ENCODE results near the gene RPL5. TPM values are rescaled to one million over a fixed set of nuclear protein-coding genes. Genes with fewer than 3 reads are reported as not detected.

Gene RPL5
- total RNA-seq, 2 donors from 2014 or later = 1,039 to 1,980 TPM

DNA sequence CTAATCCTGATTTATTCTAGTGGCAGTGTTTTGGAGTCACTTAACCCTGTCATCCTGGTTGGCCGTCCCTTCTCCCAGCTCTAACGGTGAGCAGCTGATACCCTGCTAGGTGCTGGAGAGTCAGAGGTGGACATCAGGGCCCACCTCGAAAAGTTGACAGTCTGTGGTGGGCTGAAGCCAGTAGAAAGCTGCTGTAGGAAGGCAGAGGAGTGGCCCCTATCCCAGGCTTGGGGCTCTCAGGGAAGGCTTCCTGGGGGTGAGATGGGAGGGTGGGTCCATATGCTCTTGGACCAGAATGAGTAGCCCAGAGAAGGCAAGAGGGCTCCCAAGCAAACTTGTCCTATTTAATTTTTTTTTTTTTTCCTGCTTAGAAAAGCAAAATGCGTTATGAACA lies 475 bp upstream of the RPL5 start:
- Histone ChIP-seq H3K36me3 (no peaks in the 10 kb centered on the region), H3K4me3 (peak overlapping the region in 1 of 2 donors; percentile 94), H3K9me3 (no peaks in the 10 kb centered on the region), H3K27ac (no peak overlapping the region), H3K4me1 (replicated peaks) (peaks cover 16% of the 10 kb centered on the region), H3K27me3 (replicated peaks; ENCODE audit: insufficient read depth) (no peaks in the 10 kb centered on the region)
- intact Hi-C loops (cut with DNase I) = loop anchor here (5.0 kb wide), 1 partner anchor 49 kb away; no protein-coding TSS in a partner anchor
- 48% methylated on average over 4 of the region's 4 CpGs for whole genome bisulfite sequencing
- TF ChIP-seq POLR2A (IDR thresholded peaks at IDR 0.05) = no peak
- no peak for TF ChIP-seq POLR2AphosphoS5 (IDR thresholded peaks at IDR 0.05)
- TF ChIP-seq, protein P1, sequence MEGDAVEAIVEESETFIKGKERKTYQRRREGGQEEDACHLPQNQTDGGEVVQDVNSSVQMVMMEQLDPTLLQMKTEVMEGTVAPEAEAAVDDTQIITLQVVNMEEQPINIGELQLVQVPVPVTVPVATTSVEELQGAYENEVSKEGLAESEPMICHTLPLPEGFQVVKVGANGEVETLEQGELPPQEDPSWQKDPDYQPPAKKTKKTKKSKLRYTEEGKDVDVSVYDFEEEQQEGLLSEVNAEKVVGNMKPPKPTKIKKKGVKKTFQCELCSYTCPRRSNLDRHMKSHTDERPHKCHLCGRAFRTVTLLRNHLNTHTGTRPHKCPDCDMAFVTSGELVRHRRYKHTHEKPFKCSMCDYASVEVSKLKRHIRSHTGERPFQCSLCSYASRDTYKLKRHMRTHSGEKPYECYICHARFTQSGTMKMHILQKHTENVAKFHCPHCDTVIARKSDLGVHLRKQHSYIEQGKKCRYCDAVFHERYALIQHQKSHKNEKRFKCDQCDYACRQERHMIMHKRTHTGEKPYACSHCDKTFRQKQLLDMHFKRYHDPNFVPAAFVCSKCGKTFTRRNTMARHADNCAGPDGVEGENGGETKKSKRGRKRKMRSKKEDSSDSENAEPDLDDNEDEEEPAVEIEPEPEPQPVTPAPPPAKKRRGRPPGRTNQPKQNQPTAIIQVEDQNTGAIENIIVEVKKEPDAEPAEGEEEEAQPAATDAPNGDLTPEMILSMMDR (IDR thresholded peaks at IDR 0.05) = no peak
- no peak for DNase-seq (ENCODE audit: low spot score)

DNA sequence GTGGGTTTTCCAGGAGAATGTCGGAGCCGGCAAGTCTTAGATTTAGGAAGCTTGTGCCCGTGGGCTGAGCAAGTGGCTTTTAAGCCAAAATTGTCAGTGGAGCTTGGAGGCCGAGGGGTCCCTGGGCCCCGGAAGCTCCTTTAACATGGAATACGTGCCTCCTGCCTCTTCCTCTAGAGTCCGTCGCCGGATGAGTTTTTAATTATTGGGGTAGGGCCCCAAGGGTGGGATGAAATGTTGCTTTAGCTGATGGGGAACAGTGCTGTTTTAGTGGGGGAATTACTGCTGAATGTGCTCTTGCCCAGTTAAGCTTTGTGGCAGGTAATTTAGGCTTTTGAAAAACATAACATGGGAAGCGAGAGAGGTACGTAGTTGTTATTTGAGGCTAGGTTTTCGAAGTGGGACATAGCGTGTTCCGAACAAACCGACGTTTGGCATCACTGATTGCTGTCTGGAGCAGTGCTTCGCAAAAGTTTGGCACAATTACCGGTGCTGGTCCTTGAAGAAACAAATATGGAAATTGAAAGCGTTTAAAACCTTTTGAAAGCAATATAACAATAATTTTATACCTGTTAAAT lies 786 bp downstream of the RPL5 start:
- H3K27me3 ChIP-seq (replicated peaks; ENCODE audit: insufficient read depth) = no peaks in the 10 kb centered on the region
- H3K27ac ChIP-seq = peak overlapping the region; percentile 92 to 93
- H3K9me3 ChIP-seq = no peaks in the 10 kb centered on the region
- no peak for DNase-seq (ENCODE audit: low spot score)
- no peak for TF ChIP-seq POLR2A (IDR thresholded peaks at IDR 0.05)
- TF ChIP-seq POLR2AphosphoS5 (IDR thresholded peaks at IDR 0.05) = no peak
- TF ChIP-seq, protein P1 (IDR thresholded peaks at IDR 0.05) = no peak
- H3K4me3 ChIP-seq = peak overlapping the region; percentile 91 to 94
- H3K36me3 ChIP-seq = no peaks in the 10 kb centered on the region
- WGBS = 0% methylated on average over 19 of the region's 19 CpGs
- H3K4me1 ChIP-seq (replicated peaks) = peaks cover 16% of the 10 kb centered on the region
- intact Hi-C loops (cut with DNase I) = loop anchor here (5.0 kb wide), 1 partner anchor 50 kb away; no protein-coding TSS in a partner anchor

DNA sequence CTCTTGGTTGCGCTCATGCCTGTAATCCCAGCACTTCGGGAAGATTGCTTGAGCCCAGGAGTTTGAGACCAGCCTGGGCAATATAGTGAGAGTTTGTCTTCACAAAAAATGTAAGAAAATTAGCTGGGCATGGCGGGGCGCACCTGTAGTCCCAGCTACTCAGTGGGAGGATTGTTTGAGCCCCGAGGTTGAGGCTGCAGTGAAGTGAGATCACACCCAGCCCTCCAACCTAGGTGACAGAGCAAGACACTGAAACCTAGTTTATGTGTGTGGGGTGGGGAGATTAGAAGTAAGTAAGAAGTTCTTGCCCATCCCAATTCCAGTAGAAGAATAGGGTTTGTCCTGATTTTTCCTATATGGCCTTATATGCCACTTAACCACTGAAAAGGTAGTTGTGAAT lies 2.0 kb downstream of the RPL5 start:
- H3K36me3 ChIP-seq = peaks cover 0 to 3% of the 10 kb centered on the region in 2 donors
- no peak for TF ChIP-seq POLR2A (IDR thresholded peaks at IDR 0.05)
- no peak for TF ChIP-seq POLR2AphosphoS5 (IDR thresholded peaks at IDR 0.05)
- TF ChIP-seq, protein P1 (IDR thresholded peaks at IDR 0.05) = no peak
- no peak for DNase-seq (ENCODE audit: low spot score)
- intact Hi-C loops (cut with DNase I) = loop anchor here (5.0 kb wide), 1 partner anchor 52 kb away; no protein-coding TSS in a partner anchor
- H3K4me3 ChIP-seq = peak overlapping the region in 1 of 2 donors; percentile 91
- H3K4me1 ChIP-seq (replicated peaks) = peaks cover 16% of the 10 kb centered on the region
- WGBS = 73% methylated on average over 5 of the region's 5 CpGs
- H3K27me3 ChIP-seq (replicated peaks; ENCODE audit: insufficient read depth) = no peaks in the 10 kb centered on the region
- H3K9me3 ChIP-seq = no peaks in the 10 kb centered on the region
- peak overlapping the region in 1 of 2 donors; percentile 92 for H3K27ac ChIP-seq

DNA sequence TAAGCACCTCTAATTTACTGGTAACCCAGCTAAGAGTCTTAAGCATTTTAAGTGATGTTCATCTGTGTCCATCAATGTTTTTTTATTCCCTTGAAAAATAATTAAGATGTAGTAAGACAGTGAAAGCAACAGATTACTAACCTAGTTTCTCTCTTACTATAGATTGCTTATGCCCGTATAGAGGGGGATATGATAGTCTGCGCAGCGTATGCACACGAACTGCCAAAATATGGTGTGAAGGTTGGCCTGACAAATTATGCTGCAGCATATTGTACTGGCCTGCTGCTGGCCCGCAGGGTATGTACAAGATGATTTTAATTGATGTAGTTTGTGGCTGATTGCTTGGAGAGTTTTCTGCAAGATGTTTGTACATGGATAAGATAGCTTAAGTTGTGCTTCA lies 2.8 kb downstream of the RPL5 start:
- WGBS = 66% methylated on average over 5 of the region's 5 CpGs
- intact Hi-C loops (cut with DNase I) = loop anchor here (5.0 kb wide), 1 partner anchor 52 kb away; no protein-coding TSS in a partner anchor
- H3K27me3 ChIP-seq (replicated peaks; ENCODE audit: insufficient read depth) = no peaks in the 10 kb centered on the region
- no peak for DNase-seq (ENCODE audit: low spot score)
- no peak overlapping the region for H3K27ac ChIP-seq
- H3K4me1 ChIP-seq (replicated peaks) = peaks cover 16% of the 10 kb centered on the region
- H3K9me3 ChIP-seq = no peaks in the 10 kb centered on the region
- TF ChIP-seq POLR2AphosphoS5 (IDR thresholded peaks at IDR 0.05) = no peak
- TF ChIP-seq POLR2A (IDR thresholded peaks at IDR 0.05) = no peak
- TF ChIP-seq, protein P1 (IDR thresholded peaks at IDR 0.05) = no peak
- peaks cover 0 to 3% of the 10 kb centered on the region in 2 donors for H3K36me3 ChIP-seq
- peak overlapping the region in 1 of 2 donors; percentile 91 for H3K4me3 ChIP-seq

DNA sequence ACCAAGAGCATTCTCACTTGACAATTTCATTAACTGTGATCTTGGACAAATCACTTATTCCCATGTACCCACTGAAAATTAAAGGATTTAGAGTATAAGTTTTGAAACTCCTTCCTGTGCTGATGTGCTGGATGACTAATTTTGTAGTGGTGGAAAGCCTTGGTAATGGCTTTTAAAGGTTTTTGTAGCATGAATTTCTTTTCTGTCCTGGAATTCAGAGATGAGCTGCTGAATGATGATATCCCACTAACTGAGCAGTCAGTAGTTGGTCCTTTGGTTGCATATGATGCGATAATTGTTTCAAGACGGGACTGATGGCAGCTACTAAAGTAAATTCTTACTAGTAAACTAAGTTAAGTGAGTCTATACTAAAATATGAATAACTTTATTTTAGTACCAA lies 5.2 kb downstream of the RPL5 start:
- no peaks in the 10 kb centered on the region for H3K9me3 ChIP-seq
- TF ChIP-seq POLR2AphosphoS5 (IDR thresholded peaks at IDR 0.05) = no peak
- TF ChIP-seq, protein P1 (IDR thresholded peaks at IDR 0.05) = no peak
- TF ChIP-seq POLR2A (IDR thresholded peaks at IDR 0.05) = no peak
- H3K36me3 ChIP-seq = peaks cover 0 to 9% of the 10 kb centered on the region in 2 donors
- intact Hi-C loops (cut with DNase I) = no loop called here
- DNase-seq (ENCODE audit: low spot score) = no peak
- peaks cover 16% of the 10 kb centered on the region for H3K4me1 ChIP-seq (replicated peaks)
- H3K27me3 ChIP-seq (replicated peaks; ENCODE audit: insufficient read depth) = no peaks in the 10 kb centered on the region
- H3K4me3 ChIP-seq = no peak overlapping the region
- WGBS = 91% methylated on average over 2 of the region's 2 CpGs
- no peak overlapping the region for H3K27ac ChIP-seq

Measured in prostate gland (tissue), 2 donors.